K562 (cell line): ENCODE results near the gene SIM2. TPM values are rescaled to one million over a fixed set of nuclear protein-coding genes. Genes with fewer than 3 reads are reported as not detected.

ENCODE experiments used
- ATAC-seq: fragments of 200-7000 bp; cut with Tn5 transposase; 3 replicates; pipeline ENCODE4 v1.9.1; 2020; ENCODE audit warnings: moderate library complexity
- BruUV-seq: library from RNA; stranded (reverse); fragments of 400-500 nt; replicated peaks from 2 replicates; lab custom pipeline; 2021; lab: Mats Ljungman, UMichigan
- CTCF ChIA-PET: fragments of 300-600 bp; formaldehyde crosslinking; extraction: SDS; loops from one replicate; lab custom pipeline; 2021; ENCODE audit warnings: low intra/inter-chr PET ratio; lab: Yijun Ruan, JAX
- POLR2A ChIA-PET: fragments of 300-600, 350-650 bp; sonication (Branson Sonifier 250); formaldehyde crosslinking; extraction: SDS; loops from one replicate; lab custom pipeline; 2021; ENCODE audit warnings: antibody characterized with exemption, inconsistent platforms; lab: Yijun Ruan, JAX
- DNase-seq, 4 experiments: peaks; one replicate each; pipeline versions ENCODE4 v3.0.0 to v3.0.0-alpha.2; 2011 to 2018; ENCODE audit warnings: low spot score in 3 of 4, mixed read lengths in 3 of 4; ENCODE audit errors: extremely low read depth in 1 of 4
- FAIRE-seq: peaks from 2 replicates; lab custom pipeline; 2011; peaks lifted over from hg19 to GRCh38; lab: Jason Lieb, UNC
- H2AFZ ChIP-seq: 2 replicates; pipeline ENCODE4 v1.6.0; 2011; ENCODE audit warnings: low read depth, low read length, control low read depth, inconsistent platforms
- H3K27ac ChIP-seq: fragments of 200-600 bp; 3 replicates; pipeline ENCODE4 v1.8.0; 2011; ENCODE audit warnings: low read depth, mild to moderate bottlenecking, control low read depth, inconsistent platforms, low read length, moderate library complexity, mixed read lengths; ENCODE audit errors: extremely low read depth
- H3K27me3 ChIP-seq, 2 experiments: fragments of 300-600 bp in 1 of 2; 2 replicates in 1 of 2; 3 replicates in 1 of 2; pipeline versions ENCODE4 v1.6.0 to v1.8.0; 2011; ENCODE audit warnings: inconsistent platforms in 2 of 2, low read length in 2 of 2, mild to moderate bottlenecking in 1 of 2, mixed read lengths in 1 of 2, moderate library complexity in 1 of 2; ENCODE audit not compliant: control insufficient read depth in 2 of 2, insufficient read depth in 2 of 2
- H3K36me3 ChIP-seq: fragments of 300-600 bp; 3 replicates; pipeline ENCODE4 v1.8.0; 2011; ENCODE audit warnings: mild to moderate bottlenecking, low read length, inconsistent platforms; ENCODE audit not compliant: control insufficient read depth, insufficient read depth
- H3K4me1 ChIP-seq, 2 experiments: fragments of 200-600 bp in 1 of 2; replicated peaks in 1 of 2; 2 replicates in 1 of 2; 3 replicates in 1 of 2; pipeline versions ENCODE4 v1.5.1 to v1.8.0; 2011; ENCODE audit warnings: inconsistent platforms in 2 of 2, low read length in 2 of 2, mild to moderate bottlenecking in 1 of 2, mixed read lengths in 1 of 2, moderate library complexity in 1 of 2; ENCODE audit not compliant: control insufficient read depth in 2 of 2, insufficient read depth in 2 of 2
- H3K4me2 ChIP-seq: 2 replicates; pipeline ENCODE4 v1.6.1; 2011; ENCODE audit warnings: low read length, control low read depth, inconsistent platforms, mixed read lengths; ENCODE audit not compliant: insufficient read depth
- H3K4me3 ChIP-seq: fragments of 200-600 bp; sonication (generic), shearing (Covaris generic); 2 replicates; pipeline ENCODE4 v1.5.1; 2016; ENCODE audit warnings: control low read depth, inconsistent platforms
- H3K79me2 ChIP-seq: fragments of 200-600 bp; 3 replicates; pipeline ENCODE4 v1.8.0; 2011; ENCODE audit warnings: low read length, inconsistent platforms; ENCODE audit not compliant: control insufficient read depth, insufficient read depth
- H3K9ac ChIP-seq, 2 experiments: 2 replicates each; pipeline versions ENCODE4 v1.6.0 to v1.6.1; 2011; ENCODE audit warnings: low read depth in 2 of 2, low read length in 2 of 2, control low read depth in 1 of 2, inconsistent platforms in 1 of 2, mild to moderate bottlenecking in 1 of 2, mixed read lengths in 1 of 2; ENCODE audit not compliant: insufficient read depth in 1 of 2
- H3K9me1 ChIP-seq: one replicate; pipeline ENCODE4 v1.6.0; 2011; ENCODE audit warnings: inconsistent platforms, mild to moderate bottlenecking, low read length, moderate library complexity; ENCODE audit not compliant: control insufficient read depth, insufficient read depth
- H3K9me3 ChIP-seq: replicated peaks from 2 replicates; pipeline ENCODE4 v1.5.1; 2011; ENCODE audit warnings: low read depth, low read length, inconsistent platforms; ENCODE audit not compliant: control insufficient read depth, insufficient read depth
- H4K20me1 ChIP-seq: replicated peaks from 2 replicates; pipeline ENCODE4 v1.6.1; 2011; ENCODE audit warnings: low read length, inconsistent platforms, mixed read lengths; ENCODE audit not compliant: control insufficient read depth, insufficient read depth
- BHLHE40 ChIP-seq: IDR thresholded peaks from 2 replicates; pipeline ENCODE4 v1.6.1; 2011; ENCODE audit warnings: low read length, improper control_type of control experiment
- ELF1 ChIP-seq: fragments of 200-800 bp; sonication (Bioruptor generic); IDR thresholded peaks from 2 replicates; pipeline ENCODE4 v1.6.1; 2016; ENCODE audit warnings: missing genetic modification characterization, missing compliant biosample characterization
- HLTF ChIP-seq: fragments of 450-650 bp; IDR thresholded peaks from 2 replicates; pipeline ENCODE4 v1.6.1; 2016
- MXI1 ChIP-seq: IDR thresholded peaks from 2 replicates; pipeline ENCODE4 v1.6.1; 2011; ENCODE audit warnings: low read depth, mild to moderate bottlenecking, improper control_type of control experiment, low read length
- POLR3A ChIP-seq: IDR thresholded peaks from 2 replicates; pipeline ENCODE4 v1.6.1; 2011; ENCODE audit warnings: borderline replicate concordance, mild to moderate bottlenecking, moderate library complexity; ENCODE audit not compliant: insufficient read length, insufficient read depth; ENCODE audit errors: extremely low read depth
- ZC3H8 ChIP-seq: fragments of 450-650 bp; IDR thresholded peaks from 2 replicates; pipeline ENCODE4 v1.6.1; 2017
- WGBS: fragments of 100-300 bp; shearing (Covaris generic); methylation state at CpG from one replicate; pipeline ENCODE4 v1.1.6; 2016; ENCODE audit warnings: low coverage, mixed read lengths; ENCODE audit not compliant: insufficient coverage; ENCODE audit errors: missing lambda C conversion rate; 5-methylcytosine and 5-hydroxymethylcytosine counted together
- in situ Hi-C: fragments of 300-500 bp; cut with MboI; formaldehyde crosslinking; loops from 4 replicates; pipeline ENCODE4 v1.15.0; 2018; ENCODE audit warnings: inconsistent platforms, mixed read lengths
- intact Hi-C: fragments of 100-400 bp; cut with micrococcal nuclease; formaldehyde crosslinking; loops from 2 replicates; pipeline ENCODE4 v1.14.2; 2022
- polyA plus RNA-seq, 8 experiments: library from polyadenylated mRNA; depleted of rRNA in 4 of 8; stranded (reverse) in 5 of 8; unstranded in 3 of 8; fragments of >200 nt; fragmentation: Nextera tagmentation in 2 of 8; fragmentation: Illumina TruSeq in 1 of 8; extraction: Ambion mirVana in 2 of 8; extraction: Trizol in 1 of 8; gene quantifications; 2 replicates each; pipeline versions ENCODE4 v1.2.1 to v1.2.3, GENCODE V29; 2011 to 2014; ENCODE audit warnings: inconsistent platforms in 1 of 8, missing spikeins in 1 of 8
- total RNA-seq, 7 experiments: library from RNA; depleted of rRNA in 6 of 7; stranded (reverse); fragments of >200 nt in 6 of 7; fragmentation: Illumina TruSeq in 2 of 7; extraction: Trizol in 2 of 7; gene quantifications; 2 replicates each; pipeline versions ENCODE4 v1.2.1 to v1.2.3, GENCODE V29; 2011 to 2021; ENCODE audit warnings: low replicate concordance in 1 of 7
- TF ChIP-seq, protein P1 (sequence below): fragments of 150-350 bp; IDR thresholded peaks from 2 replicates; pipeline ENCODE4 v1.6.1; 2014; ENCODE audit warnings: low read depth, mild to moderate bottlenecking, low read length, borderline replicate concordance

SIM2 gene
- total and polyA plus RNA-seq, 9 of the 15 experiments (the other 6 are each of a cell fraction or from before 2014, with no cell fraction given), result 0.07 to 0.11 (median 0.08) TPM; not detected in 6

- no peaks in the 10 kb centered on the region for H3K79me2 ChIP-seq
- no peak for FAIRE-seq
- no peak overlapping the region for H3K9ac ChIP-seq
- no peaks in the 10 kb centered on the region for H3K9me1 ChIP-seq
- H4K20me1 ChIP-seq, result no peaks in the 10 kb centered on the region
- intact Hi-C loops, result no loop called here
- H2AFZ ChIP-seq, result no peak overlapping the region
- no peak overlapping the region for H3K4me3 ChIP-seq
- ATAC-seq, result no peak
- no peaks in the 10 kb centered on the region for H3K9me3 ChIP-seq
- DNase-seq, result no peak
- no peaks in the 10 kb centered on the region for H3K36me3 ChIP-seq
- in situ Hi-C loops, result no loop called here
- peaks cover 2 to 13% of the 10 kb centered on the region in 2 experiments; a peak in 4 of 5 replicates for H3K4me1 ChIP-seq
- WGBS, result 3% methylated on average over 3 of the region's 3 CpGs
- POLR2A ChIA-PET, result no interaction called here
- TF ChIP-seq, protein P1, sequence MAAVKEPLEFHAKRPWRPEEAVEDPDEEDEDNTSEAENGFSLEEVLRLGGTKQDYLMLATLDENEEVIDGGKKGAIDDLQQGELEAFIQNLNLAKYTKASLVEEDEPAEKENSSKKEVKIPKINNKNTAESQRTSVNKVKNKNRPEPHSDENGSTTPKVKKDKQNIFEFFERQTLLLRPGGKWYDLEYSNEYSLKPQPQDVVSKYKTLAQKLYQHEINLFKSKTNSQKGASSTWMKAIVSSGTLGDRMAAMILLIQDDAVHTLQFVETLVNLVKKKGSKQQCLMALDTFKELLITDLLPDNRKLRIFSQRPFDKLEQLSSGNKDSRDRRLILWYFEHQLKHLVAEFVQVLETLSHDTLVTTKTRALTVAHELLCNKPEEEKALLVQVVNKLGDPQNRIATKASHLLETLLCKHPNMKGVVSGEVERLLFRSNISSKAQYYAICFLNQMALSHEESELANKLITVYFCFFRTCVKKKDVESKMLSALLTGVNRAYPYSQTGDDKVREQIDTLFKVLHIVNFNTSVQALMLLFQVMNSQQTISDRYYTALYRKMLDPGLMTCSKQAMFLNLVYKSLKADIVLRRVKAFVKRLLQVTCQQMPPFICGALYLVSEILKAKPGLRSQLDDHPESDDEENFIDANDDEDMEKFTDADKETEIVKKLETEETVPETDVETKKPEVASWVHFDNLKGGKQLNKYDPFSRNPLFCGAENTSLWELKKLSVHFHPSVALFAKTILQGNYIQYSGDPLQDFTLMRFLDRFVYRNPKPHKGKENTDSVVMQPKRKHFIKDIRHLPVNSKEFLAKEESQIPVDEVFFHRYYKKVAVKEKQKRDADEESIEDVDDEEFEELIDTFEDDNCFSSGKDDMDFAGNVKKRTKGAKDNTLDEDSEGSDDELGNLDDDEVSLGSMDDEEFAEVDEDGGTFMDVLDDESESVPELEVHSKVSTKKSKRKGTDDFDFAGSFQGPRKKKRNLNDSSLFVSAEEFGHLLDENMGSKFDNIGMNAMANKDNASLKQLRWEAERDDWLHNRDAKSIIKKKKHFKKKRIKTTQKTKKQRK, result no peak
- TF ChIP-seq ELF1 (tag), result no peak
- no peak for TF ChIP-seq BHLHE40
- no peak for TF ChIP-seq ZC3H8
- TF ChIP-seq POLR3A, result no peak
- TF ChIP-seq HLTF, result no peak
- TF ChIP-seq MXI1, result no peak
- TF ChIP-seq, all 486 proteins: peak for 0
- H3K4me2 ChIP-seq, result no peak overlapping the region
- no TSS peak for BruUV-seq
- H3K27ac ChIP-seq, result no peak overlapping the region
- CTCF ChIA-PET, result no interaction called here
- H3K27me3 ChIP-seq, result peaks cover 30 to 62% of the 10 kb centered on the region in 2 experiments
Measured at GRCh38 chr21:36713746-36714145, 14.8 kb downstream of the SIM2 start.
